GM12878 (cell line): ENCODE measurements around the gene EXOC4.

Source experiments
- CREB1 ChIP-seq: IDR thresholded peaks from 2 replicates; pipeline ENCODE4 v1.6.1; 2012; ENCODE audit warnings: low read depth, mild to moderate bottlenecking, inconsistent platforms
- EP300 ChIP-seq, 2 experiments: fragments of 150-350 bp in 1 of 2; IDR thresholded peaks; 2 replicates each; pipeline ENCODE4 v1.6.1; 2011 to 2012; ENCODE audit warnings: low read depth in 2 of 2, low read length in 2 of 2, borderline replicate concordance in 1 of 2, improper control_type of control experiment in 1 of 2, inconsistent platforms in 1 of 2; ENCODE audit not compliant: control insufficient read depth in 1 of 2
- FOS ChIP-seq: IDR thresholded peaks from 3 replicates; pipeline ENCODE4 v1.6.1; 2011; ENCODE audit warnings: borderline replicate concordance; ENCODE audit not compliant: insufficient read length; ENCODE audit errors: extremely low read depth
- MAX ChIP-seq: IDR thresholded peaks from 2 replicates; pipeline ENCODE4 v1.6.1; 2012; ENCODE audit warnings: low read depth, low read length, improper control_type of control experiment
- POLR2AphosphoS2 ChIP-seq: IDR thresholded peaks from 2 replicates; pipeline ENCODE4 v1.6.1; 2011; ENCODE audit warnings: low read depth, mild to moderate bottlenecking, low read length, improper control_type of control experiment, moderate library complexity
- POLR2AphosphoS5 ChIP-seq: IDR thresholded peaks from 2 replicates; pipeline ENCODE4 v1.6.1; 2011; ENCODE audit warnings: mild to moderate bottlenecking, low read length, inconsistent platforms
- SIN3A ChIP-seq: IDR thresholded peaks from 2 replicates; pipeline ENCODE4 v1.6.1; 2012; ENCODE audit warnings: low read depth, low read length, improper control_type of control experiment
- SPI1 ChIP-seq: IDR thresholded peaks from 2 replicates; pipeline ENCODE4 v1.6.1; 2011; ENCODE audit warnings: low read depth, mild to moderate bottlenecking, low read length, moderate library complexity, borderline replicate concordance; ENCODE audit not compliant: insufficient read depth
- TAF1 ChIP-seq: IDR thresholded peaks from 2 replicates; pipeline ENCODE4 v1.6.1; 2011; ENCODE audit warnings: mild to moderate bottlenecking, low read depth, low read length, borderline replicate concordance
- ZNF622 ChIP-seq: fragments of 450-650 bp; IDR thresholded peaks from 2 replicates; pipeline ENCODE4 v1.6.1; 2017; ENCODE audit warnings: mild to moderate bottlenecking, inconsistent platforms
- TF ChIP-seq, protein P1 (sequence below), 3 experiments: IDR thresholded peaks in 2 of 3; conservative IDR thresholded peaks in 1 of 3; 2 replicates each; pipeline ENCODE4 v1.5.1; 2011; ENCODE audit warnings: low read depth in 3 of 3, low read length in 3 of 3, mild to moderate bottlenecking in 3 of 3, control low read depth in 2 of 3, moderate library complexity in 2 of 3, inconsistent platforms in 1 of 3, mixed read lengths in 1 of 3; ENCODE audit not compliant: control insufficient read depth in 2 of 3, insufficient read depth in 1 of 3; ENCODE audit errors: extremely low read depth in 1 of 3
- TF ChIP-seq, protein P2 (sequence below): fragments of 450-650 bp; IDR thresholded peaks from 2 replicates; pipeline ENCODE4 v1.6.1; 2017; ENCODE audit warnings: mild to moderate bottlenecking, moderate library complexity
- TF ChIP-seq, protein P3 (sequence below): IDR thresholded peaks from 2 replicates; pipeline ENCODE4 v1.6.1; 2011; ENCODE audit warnings: borderline replicate concordance, low read depth, mild to moderate bottlenecking, moderate library complexity, low read length; ENCODE audit not compliant: insufficient read depth, poor library complexity, severe bottlenecking

GRCh38 chr7:133733401-133733800 is 480.5 kb downstream of the EXOC4 start:
- TF ChIP-seq, protein P1, sequence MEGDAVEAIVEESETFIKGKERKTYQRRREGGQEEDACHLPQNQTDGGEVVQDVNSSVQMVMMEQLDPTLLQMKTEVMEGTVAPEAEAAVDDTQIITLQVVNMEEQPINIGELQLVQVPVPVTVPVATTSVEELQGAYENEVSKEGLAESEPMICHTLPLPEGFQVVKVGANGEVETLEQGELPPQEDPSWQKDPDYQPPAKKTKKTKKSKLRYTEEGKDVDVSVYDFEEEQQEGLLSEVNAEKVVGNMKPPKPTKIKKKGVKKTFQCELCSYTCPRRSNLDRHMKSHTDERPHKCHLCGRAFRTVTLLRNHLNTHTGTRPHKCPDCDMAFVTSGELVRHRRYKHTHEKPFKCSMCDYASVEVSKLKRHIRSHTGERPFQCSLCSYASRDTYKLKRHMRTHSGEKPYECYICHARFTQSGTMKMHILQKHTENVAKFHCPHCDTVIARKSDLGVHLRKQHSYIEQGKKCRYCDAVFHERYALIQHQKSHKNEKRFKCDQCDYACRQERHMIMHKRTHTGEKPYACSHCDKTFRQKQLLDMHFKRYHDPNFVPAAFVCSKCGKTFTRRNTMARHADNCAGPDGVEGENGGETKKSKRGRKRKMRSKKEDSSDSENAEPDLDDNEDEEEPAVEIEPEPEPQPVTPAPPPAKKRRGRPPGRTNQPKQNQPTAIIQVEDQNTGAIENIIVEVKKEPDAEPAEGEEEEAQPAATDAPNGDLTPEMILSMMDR (IDR thresholded peaks at IDR 0.05 in 2 of 3, conservative IDR thresholded peaks at IDR 0.05 in 1 of 3; ENCODE audit: control insufficient read depth in 2 of 3, extremely low read depth in 1 of 3, insufficient read depth in 1 of 3, low read depth in 3 of 3, low read length in 3 of 3): no peak
- no peak for TF ChIP-seq ZNF622
- no peak for TF ChIP-seq CREB1
- TF ChIP-seq, protein P2, sequence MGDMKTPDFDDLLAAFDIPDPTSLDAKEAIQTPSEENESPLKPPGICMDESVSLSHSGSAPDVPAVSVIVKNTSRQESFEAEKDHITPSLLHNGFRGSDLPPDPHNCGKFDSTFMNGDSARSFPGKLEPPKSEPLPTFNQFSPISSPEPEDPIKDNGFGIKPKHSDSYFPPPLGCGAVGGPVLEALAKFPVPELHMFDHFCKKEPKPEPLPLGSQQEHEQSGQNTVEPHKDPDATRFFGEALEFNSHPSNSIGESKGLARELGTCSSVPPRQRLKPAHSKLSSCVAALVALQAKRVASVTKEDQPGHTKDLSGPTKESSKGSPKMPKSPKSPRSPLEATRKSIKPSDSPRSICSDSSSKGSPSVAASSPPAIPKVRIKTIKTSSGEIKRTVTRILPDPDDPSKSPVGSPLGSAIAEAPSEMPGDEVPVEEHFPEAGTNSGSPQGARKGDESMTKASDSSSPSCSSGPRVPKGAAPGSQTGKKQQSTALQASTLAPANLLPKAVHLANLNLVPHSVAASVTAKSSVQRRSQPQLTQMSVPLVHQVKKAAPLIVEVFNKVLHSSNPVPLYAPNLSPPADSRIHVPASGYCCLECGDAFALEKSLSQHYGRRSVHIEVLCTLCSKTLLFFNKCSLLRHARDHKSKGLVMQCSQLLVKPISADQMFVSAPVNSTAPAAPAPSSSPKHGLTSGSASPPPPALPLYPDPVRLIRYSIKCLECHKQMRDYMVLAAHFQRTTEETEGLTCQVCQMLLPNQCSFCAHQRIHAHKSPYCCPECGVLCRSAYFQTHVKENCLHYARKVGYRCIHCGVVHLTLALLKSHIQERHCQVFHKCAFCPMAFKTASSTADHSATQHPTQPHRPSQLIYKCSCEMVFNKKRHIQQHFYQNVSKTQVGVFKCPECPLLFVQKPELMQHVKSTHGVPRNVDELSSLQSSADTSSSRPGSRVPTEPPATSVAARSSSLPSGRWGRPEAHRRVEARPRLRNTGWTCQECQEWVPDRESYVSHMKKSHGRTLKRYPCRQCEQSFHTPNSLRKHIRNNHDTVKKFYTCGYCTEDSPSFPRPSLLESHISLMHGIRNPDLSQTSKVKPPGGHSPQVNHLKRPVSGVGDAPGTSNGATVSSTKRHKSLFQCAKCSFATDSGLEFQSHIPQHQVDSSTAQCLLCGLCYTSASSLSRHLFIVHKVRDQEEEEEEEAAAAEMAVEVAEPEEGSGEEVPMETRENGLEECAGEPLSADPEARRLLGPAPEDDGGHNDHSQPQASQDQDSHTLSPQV: no peak
- TF ChIP-seq TAF1: no peak
- TF ChIP-seq, protein P3, sequence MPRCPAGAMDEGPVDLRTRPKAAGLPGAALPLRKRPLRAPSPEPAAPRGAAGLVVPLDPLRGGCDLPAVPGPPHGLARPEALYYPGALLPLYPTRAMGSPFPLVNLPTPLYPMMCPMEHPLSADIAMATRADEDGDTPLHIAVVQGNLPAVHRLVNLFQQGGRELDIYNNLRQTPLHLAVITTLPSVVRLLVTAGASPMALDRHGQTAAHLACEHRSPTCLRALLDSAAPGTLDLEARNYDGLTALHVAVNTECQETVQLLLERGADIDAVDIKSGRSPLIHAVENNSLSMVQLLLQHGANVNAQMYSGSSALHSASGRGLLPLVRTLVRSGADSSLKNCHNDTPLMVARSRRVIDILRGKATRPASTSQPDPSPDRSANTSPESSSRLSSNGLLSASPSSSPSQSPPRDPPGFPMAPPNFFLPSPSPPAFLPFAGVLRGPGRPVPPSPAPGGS: no peak
- no peak for TF ChIP-seq SIN3A
- no peak for TF ChIP-seq FOS
- no peak for TF ChIP-seq MAX
- TF ChIP-seq POLR2AphosphoS5: no peak
- no peak for TF ChIP-seq SPI1
- TF ChIP-seq EP300 (IDR thresholded peaks at IDR 0.05; ENCODE audit: borderline replicate concordance in 1 of 2, control insufficient read depth in 1 of 2, low read depth in 2 of 2, low read length in 2 of 2): no peak
- no peak for TF ChIP-seq POLR2AphosphoS2
